NCI-H748 (cell line): Measurements from ENCODE around the gene BNC2.

Source experiments
- DNase-seq: peaks from one replicate; lab custom pipeline; 2025; ENCODE audit not compliant: unreplicated experiment; lab: John Stamatoyannopoulos, UW

Gene BNC2

DNA sequence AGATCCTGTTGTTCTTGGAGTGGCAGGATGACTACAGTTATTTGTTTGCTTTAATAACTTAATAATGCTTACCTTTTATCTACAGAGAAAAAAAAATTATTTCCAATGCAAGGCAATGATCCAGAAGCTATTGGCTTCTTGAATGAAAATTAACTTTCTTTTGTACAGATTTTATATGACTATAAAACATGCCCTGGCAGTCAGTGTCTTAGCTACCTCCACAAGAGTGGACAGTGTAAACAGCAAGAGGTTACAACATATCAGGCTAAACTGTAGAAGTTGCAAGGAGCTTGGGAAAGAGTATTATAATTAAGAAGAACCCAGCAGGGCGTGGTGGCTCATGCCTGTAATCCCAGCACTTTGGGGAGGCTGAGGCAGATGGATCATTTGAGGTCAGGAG lies 49.1 kb downstream of the BNC2 start:
- no peak for DNase-seq

DNA sequence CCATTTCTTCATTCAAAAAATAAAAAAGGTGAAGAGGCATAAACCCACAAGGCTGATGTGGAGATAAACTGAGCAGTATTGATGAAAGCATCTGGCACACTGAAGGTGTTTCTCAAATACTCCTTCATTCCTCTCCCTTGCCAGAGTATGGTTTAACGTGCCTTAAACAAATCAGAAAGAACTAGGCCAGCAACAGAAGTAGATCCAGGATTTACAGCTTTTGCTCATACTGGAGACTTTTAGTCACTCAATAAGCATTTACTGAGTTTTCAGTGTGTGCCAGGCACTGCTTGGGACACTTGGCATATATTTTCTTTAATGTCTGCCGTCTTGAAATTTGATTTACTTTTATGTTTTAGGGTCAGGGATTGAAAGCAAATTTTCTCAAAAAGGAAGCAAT lies 53.0 kb downstream of the BNC2 start:
- no peak for DNase-seq

DNA sequence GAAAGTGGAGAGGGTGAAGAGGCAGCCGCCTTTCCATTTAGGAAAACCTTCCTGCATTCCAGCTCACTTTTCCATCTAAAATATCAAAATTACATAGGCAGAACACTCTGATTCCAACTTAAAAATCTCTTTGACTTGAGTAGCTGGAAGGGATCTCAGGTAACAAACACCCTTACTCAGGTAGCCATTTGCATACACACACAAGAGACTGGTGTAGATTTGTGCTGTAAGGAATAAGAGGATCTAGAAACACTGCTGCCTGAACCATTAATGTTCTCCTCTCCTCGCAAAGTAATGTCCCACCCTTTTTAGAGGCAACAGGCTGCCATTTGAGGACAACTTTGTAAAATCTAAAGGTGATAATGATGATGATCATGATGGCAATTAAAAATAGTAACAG lies 53.5 kb downstream of the BNC2 start:
- DNase-seq, result no peak

DNA sequence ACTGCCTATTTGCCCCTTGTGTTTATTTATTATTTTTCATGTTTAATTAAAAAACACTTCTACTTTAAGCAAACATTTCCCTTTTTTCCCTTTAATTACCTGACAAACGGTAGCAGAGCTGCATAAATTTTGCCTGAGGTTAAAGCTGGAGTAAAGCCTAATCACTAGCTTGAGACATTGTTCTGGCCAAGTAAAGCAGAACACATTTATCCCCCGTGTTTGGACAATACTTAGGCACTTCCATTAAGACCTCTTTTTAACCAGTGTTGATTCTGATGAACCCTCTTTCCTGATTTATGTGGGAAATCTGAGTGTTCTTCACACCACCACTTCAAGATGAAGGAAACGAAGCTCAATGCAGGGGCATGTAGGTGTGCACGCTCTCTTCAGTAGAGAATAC lies 54.5 kb downstream of the BNC2 start:
- DNase-seq, result peak; percentile 87

GRCh38 chr9:16815079-16815478 lies 55.4 kb downstream of the BNC2 start:
- DNase-seq, result peak; percentile 21

GRCh38 chr9:16813838-16814237 lies 56.6 kb downstream of the BNC2 start:
- no peak for DNase-seq

DNA sequence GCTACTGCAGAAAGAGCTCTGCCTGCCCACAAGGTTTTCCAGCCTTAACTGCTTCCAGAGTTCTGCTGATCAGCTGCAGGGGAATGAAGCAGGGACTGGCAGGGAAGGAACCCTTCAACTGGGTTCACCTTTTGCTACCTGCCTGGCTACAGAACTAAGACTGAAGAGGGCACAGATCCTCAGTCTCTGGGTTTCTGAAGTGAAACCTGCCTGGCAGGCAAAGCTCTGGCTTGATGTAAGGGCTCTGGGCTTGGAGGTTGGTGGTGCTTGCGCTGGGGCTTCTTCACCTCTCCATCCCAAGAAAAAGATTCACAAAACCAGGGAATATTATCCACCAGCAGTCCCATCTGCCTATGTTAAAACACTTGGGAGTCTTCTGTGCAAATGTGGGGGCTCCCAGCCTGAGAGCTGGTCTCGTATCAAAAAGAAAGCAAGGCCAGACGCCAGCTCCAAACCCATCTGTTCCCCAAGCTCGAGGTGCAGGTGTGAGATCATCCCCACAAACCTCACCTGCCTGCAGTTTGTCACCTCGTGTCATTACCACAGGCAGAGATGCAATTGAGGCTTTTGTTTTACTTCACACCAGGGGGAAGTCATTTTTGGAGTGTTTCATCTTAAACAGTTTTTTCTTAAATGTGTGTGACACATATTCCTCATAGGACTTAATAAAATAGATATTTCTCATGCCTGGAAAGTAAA lies 58.3 kb downstream of the BNC2 start:
- peak; percentile 16 for DNase-seq

DNA sequence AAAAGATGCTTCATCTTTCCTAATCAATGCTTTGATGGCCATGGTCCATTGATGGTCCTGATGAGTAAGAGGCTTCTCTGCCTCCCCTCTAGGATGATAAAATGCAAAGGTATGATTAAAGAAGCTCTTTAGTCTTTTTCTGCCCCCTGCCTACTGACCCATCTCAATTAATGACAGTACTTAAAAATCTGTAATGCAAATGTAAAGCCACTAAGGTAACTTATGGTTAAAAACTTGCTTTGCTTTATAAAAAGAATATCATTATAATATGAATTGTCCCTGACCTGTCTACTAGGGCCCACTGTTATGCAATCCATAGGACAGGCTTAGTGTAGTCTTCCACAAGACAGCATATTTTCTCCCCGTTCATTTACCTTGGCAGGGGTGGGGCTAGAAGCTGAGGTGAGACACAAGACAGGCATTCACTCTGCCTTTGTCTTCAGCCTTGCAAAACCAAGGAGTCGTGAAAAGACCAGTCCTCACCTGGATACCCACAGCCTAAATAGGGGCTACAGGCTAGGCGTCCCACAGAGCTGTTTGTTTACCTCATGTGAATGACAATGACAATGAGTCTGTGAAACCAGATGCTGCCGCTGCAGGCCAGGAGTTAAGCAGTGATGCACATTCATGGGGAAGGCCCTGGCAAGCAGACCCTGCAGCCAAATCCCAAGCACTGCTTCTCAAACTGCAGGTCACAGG lies 60.4 kb downstream of the BNC2 start:
- DNase-seq, result peak; percentile 96

DNA sequence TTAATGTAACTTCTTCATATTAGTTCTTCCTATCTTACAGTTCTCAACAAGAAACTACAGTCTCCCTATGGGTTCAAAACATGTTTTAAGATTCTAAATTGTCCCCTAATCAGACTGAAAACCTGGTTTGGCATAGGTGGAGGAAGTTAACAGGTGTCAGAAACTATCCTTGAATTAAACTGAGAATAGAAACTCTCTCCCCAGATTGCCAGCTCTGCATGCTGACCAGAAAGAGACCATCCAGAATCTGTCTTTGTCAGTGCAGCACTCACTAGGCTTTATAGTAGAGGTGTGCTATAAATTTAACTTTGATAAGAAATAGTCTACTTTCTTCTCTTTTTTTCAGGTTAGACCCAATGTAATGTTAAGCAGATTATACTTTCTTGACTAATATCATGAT lies 63.8 kb downstream of the BNC2 start:
- no peak for DNase-seq

DNA sequence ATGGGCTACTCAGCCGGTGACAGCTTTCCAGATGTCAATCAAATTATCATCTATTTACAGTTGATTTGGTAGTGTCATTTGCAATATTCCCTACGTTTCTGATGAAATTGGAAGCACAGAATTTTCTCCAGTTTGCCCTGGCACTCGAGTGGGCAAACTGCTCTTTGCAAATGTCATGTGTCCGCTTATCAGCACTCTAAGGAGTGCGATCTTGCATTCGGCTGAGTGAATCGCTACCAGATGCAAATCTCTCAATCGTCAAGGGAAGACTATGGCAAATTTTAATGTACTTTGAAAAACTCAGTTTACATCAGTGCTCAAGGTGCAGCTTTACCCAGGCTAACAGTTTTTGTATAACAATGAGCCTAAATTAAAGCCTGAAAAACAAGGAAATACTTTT lies 66.8 kb downstream of the BNC2 start:
- no peak for DNase-seq

DNA sequence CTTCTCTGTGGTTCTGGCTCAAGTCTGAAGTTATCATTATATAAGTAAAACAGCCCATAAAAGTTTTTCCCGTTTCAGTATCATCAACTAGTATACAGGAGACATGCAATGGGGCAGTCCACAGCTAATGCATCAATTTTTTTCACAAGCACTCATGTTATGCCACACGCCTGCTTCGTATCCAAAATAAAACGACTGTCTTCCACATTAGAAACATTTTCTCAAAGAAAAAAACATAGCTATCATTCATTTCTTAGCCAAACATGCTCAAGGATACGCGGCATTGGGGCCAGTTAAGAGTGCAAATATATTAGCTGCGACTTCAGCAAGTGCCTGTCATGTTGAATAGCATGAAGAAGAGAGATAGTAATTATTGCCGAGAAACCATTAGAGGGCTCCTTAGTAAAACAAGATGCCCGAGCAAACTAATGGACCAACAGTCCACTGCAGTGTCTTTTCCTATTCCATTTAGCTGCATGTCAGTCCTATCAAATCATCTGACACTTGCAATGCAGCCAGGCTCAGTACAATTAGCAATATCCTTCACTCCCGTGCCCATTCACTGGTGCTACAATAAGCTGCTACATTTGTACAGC lies 68.5 kb downstream of the BNC2 start:
- no peak for DNase-seq

DNA sequence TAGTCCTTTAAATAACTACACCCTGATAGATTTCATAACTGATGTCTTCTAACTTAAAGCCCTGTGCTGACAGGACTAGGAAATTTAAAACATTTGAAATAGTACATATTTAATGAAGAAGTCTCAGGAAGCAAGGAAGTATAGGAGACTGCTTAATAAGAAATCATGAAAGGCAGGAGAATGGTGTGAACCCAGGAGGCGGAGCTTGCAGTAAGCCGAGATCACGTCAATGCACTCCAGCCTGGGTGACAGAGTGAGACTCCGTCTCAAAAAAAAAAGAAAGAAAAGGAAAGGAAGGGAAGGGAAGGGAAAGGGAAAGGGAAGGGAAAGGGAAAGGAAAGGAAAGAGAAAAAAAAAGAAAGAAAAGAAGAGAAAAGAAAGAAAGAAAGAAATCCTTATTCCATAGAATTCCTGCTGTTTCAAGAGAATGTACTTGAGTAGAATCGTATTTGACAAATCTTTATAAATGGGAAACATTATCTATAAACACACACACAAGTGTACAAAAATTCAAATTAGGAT lies 74.1 kb downstream of the BNC2 start:
- DNase-seq, result no peak

- DNase-seq, result no peak
These were observed 75.4 kb downstream of the BNC2 start for GRCh38 chr9:16794871-16795639.

DNA sequence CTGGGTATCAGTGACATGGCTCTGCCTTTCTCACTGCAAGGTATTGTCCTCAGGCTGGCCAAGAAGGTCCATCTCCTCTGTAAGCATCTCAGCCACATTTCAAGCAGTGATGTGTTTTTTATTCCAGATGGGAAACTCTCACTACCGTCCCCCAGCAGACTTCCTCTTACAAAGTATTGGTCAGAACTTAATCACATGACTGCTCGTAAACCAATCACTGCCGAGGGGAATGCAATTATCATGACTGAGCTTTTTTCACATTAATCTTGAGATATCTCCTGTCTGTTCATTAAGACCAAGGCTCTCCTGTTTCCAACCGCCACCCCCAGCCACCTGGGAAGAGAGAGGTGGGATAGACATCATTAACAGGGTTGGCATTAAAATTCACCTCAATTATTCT lies 76.4 kb downstream of the BNC2 start:
- no peak for DNase-seq

DNA sequence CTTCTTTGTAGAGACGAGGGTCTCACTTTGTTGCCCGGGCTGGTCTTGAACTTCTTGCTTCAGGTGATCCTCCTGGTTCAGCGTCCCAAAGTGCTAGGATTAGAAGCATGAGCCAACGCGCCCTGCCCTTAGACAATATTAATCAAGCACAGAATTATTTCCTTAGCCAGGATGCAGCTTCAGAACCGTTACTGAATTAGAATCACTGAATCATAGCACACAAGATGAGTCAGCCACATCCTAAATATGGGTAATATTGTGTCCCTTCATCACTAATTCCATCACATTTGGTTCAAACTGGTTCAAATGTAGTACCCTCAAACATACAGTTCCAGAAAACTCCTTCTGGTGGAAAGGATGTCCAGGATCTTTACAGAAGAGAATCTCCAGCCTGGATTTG lies 82.7 kb downstream of the BNC2 start:
- DNase-seq, result no peak

DNA sequence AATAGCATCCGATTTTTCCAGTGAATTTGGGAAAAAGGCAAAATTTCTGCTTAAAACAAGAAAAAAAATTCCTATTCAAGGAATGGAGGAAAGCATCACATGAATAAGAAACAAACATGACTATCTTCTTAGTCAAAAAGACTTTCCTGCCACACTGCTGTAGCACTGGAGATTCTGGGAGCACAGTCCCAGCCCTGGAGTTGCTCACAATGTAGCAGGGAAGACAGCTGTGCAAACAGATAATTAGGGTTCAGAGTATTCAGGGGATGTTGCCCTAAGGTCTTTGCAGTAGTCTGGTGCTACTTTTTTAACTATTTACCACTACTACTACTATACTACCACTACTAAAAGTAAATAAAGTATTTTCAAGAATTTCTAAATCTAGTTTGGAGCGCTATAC lies 86.5 kb downstream of the BNC2 start:
- DNase-seq, result peak; percentile 88

DNA sequence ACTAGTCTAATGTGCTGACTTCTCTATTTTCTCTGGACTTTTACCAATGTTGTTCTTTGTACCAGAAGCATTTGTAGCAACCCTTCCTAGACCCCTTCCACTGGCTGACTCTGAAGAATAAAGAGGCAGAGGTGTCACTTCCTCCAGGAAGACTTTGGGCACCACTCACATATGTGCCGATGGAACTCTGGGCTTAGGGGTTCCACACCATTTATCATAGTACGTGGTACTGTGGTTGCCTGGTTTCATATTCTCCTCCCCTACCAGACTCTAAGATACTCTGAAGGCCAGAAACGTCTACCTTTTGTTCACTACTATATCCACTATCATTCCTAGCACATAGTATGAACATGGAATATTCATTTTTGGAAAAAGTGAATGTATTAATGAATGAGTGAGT lies 88.0 kb downstream of the BNC2 start:
- no peak for DNase-seq

DNA sequence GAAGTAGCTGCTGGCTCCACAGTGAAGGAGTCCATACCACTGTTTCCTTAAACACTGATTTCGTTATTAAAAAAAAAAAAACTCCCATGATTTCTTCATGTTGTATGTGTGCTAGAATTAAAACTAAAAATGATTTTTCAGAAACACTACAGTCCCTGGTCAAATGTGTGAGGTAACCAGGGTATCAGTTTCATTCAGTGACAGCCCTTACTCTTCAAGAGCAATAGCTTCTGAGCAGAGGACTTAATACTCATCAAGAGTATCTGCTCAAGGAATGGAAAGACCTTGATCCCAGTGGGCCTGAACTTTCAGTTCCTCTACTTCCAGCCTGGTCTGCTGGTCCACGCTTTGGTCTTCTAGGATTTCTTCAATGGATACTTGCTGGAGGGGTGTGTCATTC lies 95.1 kb downstream of the BNC2 start:
- no peak for DNase-seq

- no peak for DNase-seq
These were observed 96.9 kb downstream of the BNC2 start for GRCh38 chr9:16773617-16774016.

DNA sequence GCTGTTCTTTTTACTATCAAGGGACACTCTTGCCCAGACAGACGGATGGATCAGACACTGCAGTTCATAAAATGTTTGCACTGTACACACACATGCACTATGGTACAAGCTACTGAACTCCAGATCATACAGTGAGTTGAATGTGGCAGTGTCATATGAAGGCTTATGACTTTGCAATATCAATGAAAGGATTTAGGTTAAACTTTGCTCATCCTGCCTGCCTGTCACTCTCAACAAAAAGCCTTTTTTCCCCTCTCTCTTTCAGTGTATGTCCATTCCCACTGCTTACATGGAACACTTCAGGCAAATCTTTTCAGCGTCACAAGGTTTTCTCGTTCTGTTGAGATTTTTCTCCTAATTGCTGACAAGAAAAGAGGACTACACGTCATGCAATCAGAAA lies 97.4 kb downstream of the BNC2 start:
- DNase-seq, result no peak

DNA sequence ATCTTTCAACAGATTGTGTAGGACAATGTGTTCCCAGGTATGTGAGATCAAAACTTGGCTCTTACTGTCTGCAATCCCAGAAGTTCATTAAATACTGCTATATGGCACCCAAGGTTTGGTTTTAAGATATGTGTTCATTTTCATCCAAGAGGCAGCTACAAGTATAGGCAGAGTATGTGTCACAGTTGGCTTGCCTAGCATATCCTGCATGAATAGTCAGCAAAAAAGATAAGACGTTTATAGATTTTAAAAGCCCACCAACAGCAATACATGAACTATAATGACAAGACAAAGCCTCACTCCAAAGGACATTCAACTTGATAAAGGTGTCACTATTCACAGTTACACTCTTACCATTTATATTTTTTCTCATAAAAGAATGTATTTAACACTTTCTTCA lies 99.1 kb downstream of the BNC2 start:
- no peak for DNase-seq

GRCh38 chr9:16769291-16769690 lies 101.2 kb downstream of the BNC2 start:
- no peak for DNase-seq
